ENCODE measurements around the gene CAPN15.

DNA sequence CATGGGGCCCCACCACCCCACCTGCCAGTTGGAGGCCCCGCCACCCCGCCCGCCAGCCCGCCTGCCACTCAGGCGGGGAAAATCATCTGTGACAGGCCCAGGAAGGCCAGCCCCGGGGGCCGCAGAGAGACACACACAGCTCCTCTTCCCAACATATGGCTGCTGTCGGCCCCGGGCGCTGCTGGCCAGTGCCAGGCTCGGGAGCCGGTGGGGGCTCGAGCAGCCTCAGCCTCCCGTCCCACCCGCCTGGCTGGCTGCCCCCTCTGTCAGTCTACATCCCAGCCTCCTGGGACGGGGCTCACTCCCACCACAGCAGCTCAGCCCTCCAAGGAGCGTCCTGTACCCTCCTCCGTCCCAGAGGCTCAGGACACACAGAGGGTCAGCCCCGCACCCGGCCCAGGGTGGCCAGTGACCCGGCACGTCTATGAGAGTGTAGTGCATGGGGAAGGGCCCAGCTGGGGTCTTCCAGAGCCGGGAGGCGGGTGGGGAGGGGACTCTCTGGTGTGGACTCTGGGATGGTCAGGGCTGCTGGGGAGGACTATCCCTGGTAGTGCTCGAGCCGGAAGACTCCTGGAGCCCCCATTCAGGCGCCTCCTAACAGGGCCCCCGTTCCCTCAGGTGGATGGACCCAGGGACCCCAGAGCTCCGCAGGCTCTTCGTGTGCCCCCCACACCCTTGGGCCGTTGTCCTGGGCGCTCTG, 29.1 kb downstream of the CAPN15 start:
- TF ChIP-seq POLR2A (IDR thresholded peaks at IDR 0.05; ENCODE audit: low read depth, low read length) (no peak), POLR2AphosphoS5 (IDR thresholded peaks at IDR 0.05; ENCODE audit: low read depth, low read length) (no peak), TAF1 (IDR thresholded peaks at IDR 0.05; ENCODE audit: borderline replicate concordance, low read depth, low read length) (no peak)
